Measurements from ENCODE around the gene ACACA.

The ACACA gene

DNA sequence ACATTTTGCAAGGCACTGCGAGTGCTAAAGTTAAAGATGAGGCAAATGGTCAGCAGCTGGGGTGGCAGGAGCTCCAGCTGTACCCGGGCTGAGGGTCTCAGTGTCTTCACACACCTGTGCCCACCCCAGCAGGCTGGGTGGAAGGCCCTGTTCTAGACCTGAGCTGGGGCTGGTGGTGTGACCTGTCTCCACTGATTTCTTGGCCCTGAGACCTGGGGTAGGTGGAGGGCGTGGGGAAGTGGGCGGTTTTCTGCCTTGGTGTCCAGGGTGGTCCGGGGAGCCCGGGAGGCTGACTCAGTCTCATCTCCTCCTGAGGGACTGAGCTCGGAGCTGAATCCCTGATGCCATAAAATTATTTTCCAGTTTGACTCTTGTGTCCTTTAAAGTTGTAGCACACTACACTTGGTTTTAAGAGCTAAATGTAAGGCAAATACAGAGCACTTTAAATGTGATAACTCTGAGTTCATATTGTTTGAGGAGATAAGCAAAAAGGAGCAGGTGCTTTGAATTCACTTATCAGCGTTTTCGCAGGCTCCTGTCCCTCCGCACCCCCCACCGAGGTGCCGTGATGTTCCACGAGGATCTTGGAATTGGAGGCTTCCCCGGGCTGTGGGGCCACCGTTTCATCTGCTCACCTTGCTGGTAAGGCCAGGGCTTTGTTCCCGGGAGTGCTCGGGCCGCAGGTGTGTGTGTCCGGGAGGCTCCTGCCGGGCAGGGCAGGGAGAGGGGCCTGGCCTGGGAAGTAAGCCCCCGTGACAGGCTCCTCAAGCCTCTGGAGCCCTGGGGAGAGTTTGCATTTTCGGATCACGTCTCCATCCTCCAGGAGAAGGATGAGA is 340.9 kb downstream of the ACACA start:
- no peak for DNase-seq

DNA sequence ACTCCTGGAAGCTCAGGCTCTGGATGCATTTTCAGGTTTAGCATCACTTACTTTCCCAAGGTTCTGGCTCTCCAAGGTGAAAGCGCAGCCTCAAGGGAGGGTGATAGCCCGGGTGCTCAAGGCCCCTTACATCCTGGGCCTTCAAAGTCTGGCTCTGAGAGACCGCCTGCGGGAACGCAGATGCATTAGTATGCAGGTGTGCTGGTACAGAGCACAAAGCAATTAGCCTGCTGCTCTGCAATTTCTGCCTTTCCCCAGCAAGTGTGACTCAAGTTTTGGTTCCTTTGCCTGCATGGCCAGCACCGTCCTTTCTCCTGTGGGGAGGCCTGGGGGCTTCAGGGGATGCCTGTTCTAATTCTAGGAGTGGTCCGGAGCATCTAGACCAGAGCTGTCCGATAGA is 341.7 kb downstream of the ACACA start:
- DNase-seq: no peak

DNA sequence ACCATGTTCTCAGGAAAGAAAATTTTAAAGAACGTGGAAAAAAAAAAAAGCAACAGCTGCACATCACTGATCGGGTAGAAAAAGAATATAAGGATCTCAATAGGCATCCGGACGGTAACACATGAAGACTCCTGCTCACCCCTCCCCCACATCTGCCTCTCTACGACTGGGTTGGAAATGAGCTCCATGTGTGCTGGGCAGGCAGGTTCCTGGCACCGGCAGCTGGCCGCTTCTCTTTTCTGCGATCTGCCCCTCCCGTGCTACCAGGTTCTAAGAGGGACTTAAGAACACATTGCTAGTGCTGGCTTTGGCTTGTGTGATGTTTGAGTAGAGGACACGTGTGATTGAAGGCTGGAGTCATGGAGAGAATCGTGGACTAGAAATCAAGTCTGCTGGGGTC is 342.4 kb downstream of the ACACA start:
- DNase-seq: no peak

DNA sequence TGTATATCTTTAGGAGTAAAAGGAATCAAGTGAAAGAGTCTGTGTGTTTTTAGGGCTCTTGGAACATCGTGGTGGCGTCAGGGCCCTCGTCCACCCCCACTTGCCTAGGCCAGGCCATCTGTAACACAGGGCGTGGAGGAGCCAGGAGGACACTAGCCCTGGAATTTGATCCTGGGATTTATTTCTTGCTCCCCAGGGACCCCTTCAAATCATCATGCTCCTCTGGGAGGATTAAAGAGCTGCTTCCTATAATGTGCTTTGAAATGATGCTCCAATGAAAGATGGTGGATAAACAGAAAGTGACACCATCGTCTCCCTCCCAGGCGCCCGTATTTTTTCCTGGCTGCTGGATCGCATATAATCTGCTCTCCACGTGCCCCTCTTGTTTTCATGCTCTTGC is 344.6 kb downstream of the ACACA start:
- peak; percentile 23 for DNase-seq

DNA sequence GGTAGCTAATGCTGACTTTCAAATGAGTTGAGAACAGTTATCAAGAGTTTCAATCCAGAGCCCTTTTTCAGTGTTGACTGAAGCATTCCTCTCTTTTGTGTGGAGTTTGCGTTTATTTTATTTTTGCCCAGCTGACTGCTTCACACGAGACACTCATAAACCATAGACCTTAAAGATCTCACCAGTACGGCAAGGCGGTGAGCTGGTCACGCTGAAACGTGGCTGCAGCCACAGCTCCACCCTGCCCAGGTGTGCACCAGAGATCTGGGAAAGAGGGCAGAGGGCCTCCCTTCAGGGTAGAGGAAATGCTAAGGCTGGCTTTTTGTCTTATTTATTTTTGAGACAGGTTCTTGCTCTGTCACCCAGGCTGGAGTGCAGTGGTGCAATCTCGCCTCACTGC is 345.7 kb downstream of the ACACA start:
- DNase-seq: no peak

DNA sequence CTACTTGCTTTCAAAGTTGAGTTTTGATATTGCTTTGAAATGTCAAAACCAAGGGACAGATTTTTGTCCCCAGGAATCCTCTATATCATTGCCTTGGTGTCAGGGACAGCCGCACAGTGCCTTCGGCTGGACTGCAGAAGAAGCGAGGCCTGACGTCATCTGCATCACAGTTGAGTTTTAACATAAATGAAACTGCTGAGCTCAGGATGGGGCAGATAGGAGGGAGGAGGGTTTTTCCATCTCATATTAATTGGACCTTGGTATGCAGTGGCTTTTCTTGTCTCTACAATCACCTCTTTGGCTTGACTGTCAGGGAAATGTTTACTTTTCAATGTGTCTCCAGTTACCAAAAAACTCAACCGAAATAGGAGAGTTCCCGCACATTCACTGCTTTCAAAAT is 346.5 kb downstream of the ACACA start:
- DNase-seq: no peak

DNA sequence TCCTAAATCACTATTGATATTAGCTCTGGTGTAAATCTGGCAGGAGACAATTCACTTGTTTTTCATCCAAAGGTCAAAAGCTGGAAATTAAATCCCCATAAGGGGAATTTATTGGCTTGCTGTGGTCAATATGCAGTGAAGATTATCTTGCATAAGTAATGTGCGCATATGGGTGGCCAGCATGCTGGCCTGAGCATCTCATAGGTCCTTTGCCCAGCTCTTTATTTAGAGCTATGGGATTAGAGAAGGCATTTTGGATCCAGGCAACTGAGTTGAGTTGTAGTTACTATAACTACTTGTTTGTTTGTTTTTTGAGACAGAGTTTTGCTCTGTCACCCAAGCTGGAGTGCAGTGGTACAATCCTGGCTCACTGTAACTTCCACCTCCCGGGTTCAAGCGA is 347.1 kb downstream of the ACACA start:
- no peak for DNase-seq

DNA sequence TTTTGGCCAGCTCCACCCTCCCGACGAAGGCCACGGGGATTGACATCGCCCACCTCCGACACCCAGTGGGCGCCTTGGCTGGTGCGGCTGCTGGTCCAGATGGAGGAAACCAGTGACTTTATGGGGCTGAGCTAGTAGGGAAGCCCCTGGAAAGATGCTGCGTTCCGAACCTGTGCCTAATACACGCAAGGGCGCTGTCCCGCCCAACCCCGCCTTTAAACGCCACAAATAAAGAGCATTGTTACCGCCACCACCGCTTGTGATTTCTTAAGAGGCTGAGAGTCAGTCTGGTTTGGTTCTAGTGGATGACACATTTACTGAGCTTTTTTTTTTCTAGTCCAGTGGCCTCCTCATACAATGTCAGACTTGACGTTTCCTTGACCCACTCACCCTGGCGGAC is 350.0 kb downstream of the ACACA start:
- no peak for DNase-seq

DNA sequence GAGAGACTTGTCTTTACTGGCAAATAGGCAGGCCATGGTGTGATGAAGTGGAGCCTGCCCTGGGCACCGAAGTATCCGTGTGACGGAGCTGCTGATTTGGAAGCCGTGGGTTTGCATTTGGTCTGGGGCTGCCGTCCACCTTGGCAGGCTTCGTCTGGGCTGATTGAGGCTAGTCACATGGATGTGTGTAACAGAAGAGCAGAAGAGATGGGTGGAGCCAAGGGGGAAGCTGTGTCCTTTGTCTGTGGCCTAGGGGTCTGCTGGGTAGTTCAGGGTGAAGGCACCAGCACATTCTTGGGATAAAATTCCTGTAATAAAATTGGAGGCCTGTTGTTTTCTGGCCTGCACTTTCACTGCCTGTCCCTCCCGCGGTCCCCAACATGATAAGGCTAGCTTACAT is 351.7 kb downstream of the ACACA start:
- DNase-seq: no peak

DNA sequence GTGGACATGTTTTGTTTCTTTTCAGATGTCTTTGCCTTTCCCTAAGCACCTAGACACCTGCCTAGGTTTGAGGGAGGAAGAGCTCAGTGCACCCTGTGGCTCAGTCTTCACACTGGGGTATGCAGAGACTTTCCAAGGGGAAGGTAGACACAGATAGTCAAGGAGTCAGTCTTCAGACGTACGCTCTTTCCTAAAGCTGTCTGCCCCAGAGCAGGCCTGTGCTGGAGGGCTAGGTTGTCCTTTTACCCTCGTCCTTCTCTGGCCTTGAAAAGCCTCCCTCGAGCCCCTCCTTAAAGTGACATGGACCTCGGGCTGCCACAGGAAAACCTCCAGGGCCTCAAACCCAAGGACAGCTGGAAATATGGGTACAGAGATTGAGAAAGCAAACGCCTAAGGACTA is 354.2 kb downstream of the ACACA start:
- DNase-seq: no peak

DNA sequence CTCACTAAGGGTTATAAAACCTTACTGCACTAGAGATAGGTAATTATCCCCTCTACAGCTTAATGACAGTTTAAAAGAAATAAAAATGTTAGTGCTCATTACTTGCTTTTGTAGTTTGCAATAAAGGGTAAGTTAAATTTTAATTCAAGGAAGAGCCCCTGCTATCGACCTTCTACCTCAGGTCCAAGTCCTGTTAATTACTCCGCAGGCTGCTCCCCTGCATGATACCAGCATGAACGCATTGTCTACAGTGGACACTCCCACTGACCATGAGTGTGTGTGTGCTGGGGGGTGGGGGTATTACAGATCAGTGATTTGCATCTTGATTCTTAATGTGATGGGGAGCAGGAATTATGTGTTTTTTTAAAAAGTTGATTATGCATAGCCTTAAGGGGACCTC is 354.8 kb downstream of the ACACA start:
- DNase-seq: no peak

DNA sequence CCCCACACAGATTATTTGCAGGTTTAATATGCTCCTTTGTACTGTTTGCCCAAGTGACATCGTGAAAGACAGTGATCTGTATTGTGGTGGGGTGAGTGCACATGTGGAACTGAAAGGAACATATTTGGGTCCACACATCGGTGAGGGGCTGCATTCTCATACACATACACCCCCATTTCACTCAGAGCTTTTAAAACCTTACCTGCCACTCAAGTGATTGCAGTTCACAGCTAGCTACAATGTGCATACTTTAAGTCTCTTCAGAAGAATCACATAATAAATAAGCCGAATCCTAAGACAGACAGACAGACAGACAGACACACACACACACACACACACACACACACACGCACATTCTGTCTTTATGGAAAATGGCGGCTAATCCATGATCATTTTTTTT is 355.3 kb downstream of the ACACA start:
- no peak for DNase-seq

DNA sequence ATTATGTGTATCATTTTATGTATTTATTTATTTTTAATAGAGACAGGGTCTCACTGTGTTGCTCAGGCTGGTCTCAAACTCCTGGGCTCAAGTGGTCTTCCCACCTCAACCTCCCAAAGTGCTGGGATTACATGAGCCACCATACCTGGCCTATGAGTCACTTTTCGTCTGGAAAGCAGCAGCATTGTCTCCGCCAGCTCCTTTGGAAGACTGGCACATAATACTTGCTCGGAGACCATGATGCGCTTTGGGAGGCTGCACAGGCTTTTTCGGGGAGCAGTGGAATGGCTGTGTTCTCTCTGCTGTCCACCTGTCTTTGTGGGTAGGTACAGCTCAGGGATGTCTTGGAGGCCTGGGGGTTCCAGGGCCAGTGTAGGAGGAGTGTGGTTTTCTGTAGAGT is 355.7 kb downstream of the ACACA start:
- no peak for DNase-seq

DNA sequence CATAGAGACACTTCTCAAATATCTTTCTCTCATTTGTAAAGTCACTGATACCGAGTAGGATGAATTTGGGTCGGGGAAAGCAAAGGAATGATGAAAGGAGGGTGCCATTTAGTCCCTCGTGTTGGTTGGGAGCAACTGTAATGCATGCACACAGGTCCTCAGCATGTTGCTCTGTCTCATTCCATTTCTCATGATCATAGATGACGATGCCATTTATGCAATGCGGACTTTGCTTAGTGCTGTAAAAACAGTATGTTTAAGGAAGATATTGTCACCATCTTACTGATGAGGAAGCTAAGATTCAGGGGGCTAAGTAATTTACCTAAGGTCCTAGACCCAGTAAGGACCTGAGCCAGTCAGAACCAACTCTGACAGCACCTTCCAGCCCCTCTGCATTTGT is 357.8 kb downstream of the ACACA start:
- DNase-seq: no peak

DNA sequence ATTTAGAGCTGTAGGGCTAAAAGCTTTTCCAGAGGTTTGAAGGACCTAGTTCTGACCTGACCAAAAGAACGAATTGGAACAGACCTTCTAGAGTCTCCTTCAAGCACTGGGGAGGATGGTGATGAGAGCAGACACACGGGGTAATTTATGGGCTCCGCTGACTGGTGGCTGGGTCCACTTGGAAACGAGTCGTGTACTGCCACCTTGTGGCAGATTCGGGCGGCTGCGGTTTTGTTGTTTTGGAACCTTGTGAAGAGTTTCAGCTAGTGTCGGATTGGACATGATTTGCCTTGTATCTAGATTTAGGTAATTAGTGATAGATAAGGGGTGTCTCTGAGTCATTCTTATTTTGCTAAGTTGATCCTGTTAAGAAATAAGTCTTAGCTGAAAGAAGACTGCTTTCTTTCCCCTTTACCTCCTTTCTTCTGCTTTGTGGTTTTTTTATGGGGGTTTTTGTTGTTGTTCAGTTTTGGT is 359.0 kb downstream of the ACACA start:
- peak; percentile 75 for DNase-seq

DNA sequence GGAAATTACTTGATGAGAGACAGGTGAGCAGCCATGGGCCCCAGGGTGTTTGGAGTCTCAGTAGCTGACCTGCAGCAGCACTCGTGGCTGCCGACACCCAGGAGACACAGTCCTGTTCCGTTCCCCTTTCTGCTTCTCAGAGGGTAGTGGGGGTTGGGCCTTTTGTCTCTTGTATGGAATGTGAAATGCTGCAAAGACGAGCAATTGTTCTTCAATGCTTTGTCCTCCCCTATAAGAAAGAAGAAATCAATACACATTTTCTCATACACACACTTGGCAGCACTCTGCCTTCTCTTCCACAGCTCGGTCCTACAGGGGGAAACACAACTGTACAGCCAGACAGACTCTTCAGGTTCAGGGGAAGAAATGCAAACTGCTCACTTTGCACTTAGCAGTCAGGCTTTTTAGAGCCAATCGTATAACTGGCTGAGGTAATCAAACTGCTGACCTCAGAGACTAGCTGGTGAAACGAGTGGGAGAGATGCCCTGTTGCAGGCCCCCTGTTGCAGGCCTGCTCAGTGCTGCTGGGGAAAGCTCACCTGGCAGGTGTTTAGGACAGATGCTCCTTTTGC is 361.2 kb downstream of the ACACA start:
- no peak for DNase-seq

DNA sequence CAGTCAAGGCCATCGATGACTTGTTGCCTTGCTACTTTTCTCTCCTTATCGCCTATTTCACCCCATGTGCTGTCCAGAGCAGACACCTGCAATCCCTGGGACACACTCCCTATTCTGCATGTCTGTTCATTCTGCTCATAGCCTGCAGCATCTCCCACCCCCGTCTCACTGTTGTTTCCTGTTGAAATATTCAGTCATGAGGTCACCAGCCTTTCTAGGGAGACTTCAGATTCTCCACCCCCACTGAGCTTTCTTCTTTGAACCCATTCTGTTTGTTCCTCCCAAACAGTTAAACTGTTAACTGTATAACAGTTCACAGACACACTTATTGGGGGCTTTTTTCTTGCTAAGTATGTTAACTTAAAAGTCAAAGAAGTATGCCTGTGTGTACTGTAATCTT is 363.4 kb downstream of the ACACA start:
- no peak for DNase-seq

DNA sequence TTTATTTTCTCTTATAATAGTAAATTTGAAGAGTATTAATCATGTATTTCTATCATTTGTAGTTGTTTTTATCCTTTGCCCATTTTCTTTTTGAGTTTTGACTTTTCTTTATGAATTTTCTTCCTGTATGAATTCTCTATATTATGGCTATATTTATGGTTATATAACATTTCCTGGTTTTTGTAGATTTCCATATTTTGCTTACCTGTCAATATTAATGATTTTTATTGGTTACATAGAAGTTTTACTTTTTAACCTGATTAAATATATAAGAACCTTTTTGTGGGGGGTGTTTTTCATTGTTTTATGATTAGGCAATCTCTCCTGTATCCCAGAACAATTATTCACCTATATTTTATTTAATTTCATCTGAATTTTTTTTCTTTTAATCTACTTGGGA is 364.7 kb downstream of the ACACA start:
- no peak for DNase-seq

DNA sequence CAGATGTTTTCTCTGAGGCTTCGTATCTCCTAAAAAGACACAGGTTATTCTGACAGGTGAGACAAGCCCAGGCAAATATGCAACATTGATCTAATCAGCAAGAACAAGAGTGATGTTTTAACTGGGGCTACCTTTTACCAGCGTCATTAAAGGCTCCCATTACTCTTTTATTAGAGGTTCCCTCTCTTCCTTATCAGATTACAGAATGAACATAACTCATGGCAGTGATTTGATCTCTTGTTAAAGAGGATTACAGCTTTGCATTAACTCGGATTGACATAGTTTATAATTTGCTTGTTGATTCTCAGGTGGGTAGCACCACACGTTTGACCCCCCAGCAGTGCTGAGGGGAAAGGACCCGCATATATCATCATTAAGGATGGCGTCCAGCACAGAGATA is 367.4 kb downstream of the ACACA start:
- no peak for DNase-seq

DNA sequence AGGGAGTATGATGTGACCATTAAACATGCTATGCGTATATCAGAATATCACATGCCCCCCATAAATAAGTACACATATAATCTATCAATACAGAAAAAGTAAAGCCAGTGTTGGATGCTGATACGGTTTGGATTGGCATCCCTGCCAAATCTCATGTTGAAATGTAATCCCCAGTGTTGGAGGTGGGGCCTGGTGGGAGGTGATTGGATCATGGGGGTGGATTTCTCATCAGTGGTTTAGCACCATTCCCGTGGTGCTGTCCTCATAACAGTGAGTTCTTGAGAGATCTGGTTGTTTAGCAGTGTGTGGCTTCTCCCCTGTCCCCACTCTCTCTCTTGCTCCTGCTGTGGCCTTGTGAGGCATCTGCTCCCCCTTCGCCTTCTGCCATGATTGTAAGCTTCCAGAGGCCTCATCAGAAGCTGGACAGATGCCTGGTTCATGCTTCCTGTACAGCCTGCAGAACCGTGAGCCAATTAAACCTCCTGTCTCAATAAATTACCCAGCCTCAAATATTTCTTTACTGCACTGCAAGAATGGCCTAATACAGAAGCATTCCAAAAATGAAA is 369.0 kb downstream of the ACACA start:
- DNase-seq: no peak

Measured in fibroblast of skin of back (primary cell).